DMS53 treated with DMSO at 0.1 percent for 48 hours (cell line): ENCODE data around the gene USP6NL.

Source experiments
- DNase-seq: peaks from one replicate; lab custom pipeline; 2025; ENCODE audit not compliant: unreplicated experiment; lab: John Stamatoyannopoulos, UW

Gene USP6NL

GRCh38 chr10:11483201-11484148 is 128.0 kb downstream of the USP6NL start:
- no peak for DNase-seq

- DNase-seq: no peak
Measured at GRCh38 chr10:11482306-11482705, 129.1 kb downstream of the USP6NL start.

- DNase-seq: no peak
Measured at GRCh38 chr10:11480687-11481086, 130.8 kb downstream of the USP6NL start.

- DNase-seq: no peak
Measured at GRCh38 chr10:11479300-11479699, 132.2 kb downstream of the USP6NL start.

GRCh38 chr10:11478807-11479206 is 132.6 kb downstream of the USP6NL start:
- no peak for DNase-seq

GRCh38 chr10:11475831-11476434 is 135.5 kb downstream of the USP6NL start:
- DNase-seq: no peak

- DNase-seq: no peak
Measured at GRCh38 chr10:11473128-11473760, 138.2 kb downstream of the USP6NL start.

GRCh38 chr10:11472158-11472753 is 139.2 kb downstream of the USP6NL start:
- peak; percentile 71 for DNase-seq

- DNase-seq: no peak
Measured at GRCh38 chr10:11469575-11470391, 141.7 kb downstream of the USP6NL start.

- DNase-seq: no peak
Measured at GRCh38 chr10:11468126-11468742, 143.2 kb downstream of the USP6NL start.

GRCh38 chr10:11465406-11465805 is 146.0 kb downstream of the USP6NL start:
- DNase-seq: no peak

- DNase-seq: no peak
Measured at GRCh38 chr10:11463111-11463510, 148.3 kb downstream of the USP6NL start.

- no peak for DNase-seq
Measured at GRCh38 chr10:11462071-11462470, 149.4 kb downstream of the USP6NL start.

GRCh38 chr10:11457336-11457735 is 154.1 kb downstream of the USP6NL start:
- DNase-seq: no peak

GRCh38 chr10:11454958-11455566 is 156.4 kb downstream of the USP6NL start:
- no peak for DNase-seq

- no peak for DNase-seq
Measured at GRCh38 chr10:11454160-11454559, 157.3 kb downstream of the USP6NL start.

- no peak for DNase-seq
Measured at GRCh38 chr10:11451640-11452260, 159.7 kb downstream of the USP6NL start.

- no peak for DNase-seq
Measured at GRCh38 chr10:11450427-11450826, 161.0 kb downstream of the USP6NL start.

- no peak for DNase-seq
Measured at GRCh38 chr10:11449761-11450160, 161.7 kb downstream of the USP6NL start.
